Measurements from ENCODE around the gene QSOX2. TPM values are rescaled to one million over a fixed set of nuclear protein-coding genes. Genes with fewer than 3 reads are reported as not detected.
A peak's percentile ranks its signal among the peaks of the same experiment; 100 is the strongest.

QSOX2 gene
- total and polyA plus RNA-seq, 4 donors = 0.79 to 12.7 (median 4.3) TPM

- no peak for DNase-seq (ENCODE audit: low spot score)
- 56% methylated on average over 11 of the region's 11 CpGs for WGBS
Observed at GRCh38 chr9:136244122-136244968, 1.3 kb downstream of the QSOX2 start.

More at GRCh38 chr9:136244122-136244968, 1.3 kb downstream of the QSOX2 start:
- Histone ChIP-seq H3K9ac (ENCODE audit: low read depth in 1 of 2, low read length in 2 of 2) (peak overlapping the region in 1 of 2 donors; percentile 67), H3K9me3 (ENCODE audit: control insufficient read depth in 4 of 4, low read length in 3 of 4) (no peaks in the 10 kb centered on the region), H3K4me1 (ENCODE audit: control insufficient read depth in 4 of 4, insufficient read depth in 4 of 4, low read length in 3 of 4) (peaks cover 3 to 16% (median 10%) of the 10 kb centered on the region in 4 donors), H3K4me3 (ENCODE audit: low read depth in 1 of 3, low read length in 3 of 3) (peak overlapping the region; percentile 77 to 93 (median 79)), H3K27me3 (ENCODE audit: control insufficient read depth in 4 of 4, insufficient read depth in 4 of 4, low read length in 3 of 4) (no peaks in the 10 kb centered on the region), H3K27ac (ENCODE audit: low read depth in 1 of 2, low read length in 2 of 2) (no peak overlapping the region), H3K36me3 (ENCODE audit: control insufficient read depth in 4 of 4, insufficient read depth in 3 of 4, low read depth in 1 of 4, low read length in 3 of 4) (no peaks in the 10 kb centered on the region)
- TF ChIP-seq HNF4A (conservative IDR thresholded peaks at IDR 0.05) (no peak), CTCF (IDR thresholded peaks at IDR 0.05; ENCODE audit: low read depth, low read length, missing input control) (no peak), NR2F2 (IDR thresholded peaks at IDR 0.05) (no peak), FOXA2 (IDR thresholded peaks at IDR 0.05) (no peak), MAX (IDR thresholded peaks at IDR 0.05) (no peak), REST (IDR thresholded peaks at IDR 0.05) (no peak), RAD21 (IDR thresholded peaks at IDR 0.05) (no peak), JUND (IDR thresholded peaks at IDR 0.05) (no peak), RXRA (IDR thresholded peaks at IDR 0.05) (no peak), EGR1 (IDR thresholded peaks at IDR 0.05; ENCODE audit: low read depth in 2 of 2) (no peak), SP1 (IDR thresholded peaks at IDR 0.05) (no peak), TAF1 (conservative IDR thresholded peaks at IDR 0.05) (no peak), YY1 (IDR thresholded peaks at IDR 0.05) (no peak), ATF3 (IDR thresholded peaks at IDR 0.05) (no peak)

Data from liver (tissue), 9 donors.